Stimulated activated CD8-positive, alpha-beta memory T cell treated with anti-CD3 and anti-CD28 coated beads, Interleukin-2, amount 100 ng/mL, for 48 hours (primary cell): ENCODE results near the gene ZNF575.
"Not testable (repeated sequence)": the region's sequence is repeated elsewhere in the genome, so short reads cannot be mapped to it uniquely, and the experiment has no call there.

Source experiments
- DNase-seq, 2 donors: peaks; one replicate each; pipeline ENCODE4 v3.0.0-alpha.2; 2020; ENCODE audit warnings: low read depth in 2 of 2

Gene ZNF575

DNA sequence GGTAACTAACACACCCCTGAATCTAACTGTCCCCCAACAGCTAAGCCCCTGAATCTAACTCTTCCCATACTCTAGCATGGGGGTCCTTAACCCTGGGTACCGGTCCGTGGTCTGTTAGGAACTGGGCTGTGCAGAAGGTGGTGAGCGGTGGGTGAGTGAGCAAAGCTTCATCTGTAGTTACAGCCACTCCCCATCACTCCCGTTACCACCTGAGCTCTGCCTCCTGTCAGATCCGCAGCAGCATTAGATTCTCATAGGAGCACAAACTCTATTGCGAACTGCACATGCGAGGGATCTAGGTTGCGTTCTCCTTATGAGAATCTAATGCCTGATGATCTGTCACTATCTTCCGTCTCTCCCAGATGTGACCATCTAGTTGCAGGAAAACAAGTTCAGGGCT is 22.3 kb upstream of the ZNF575 start:
- no peak for DNase-seq

DNA sequence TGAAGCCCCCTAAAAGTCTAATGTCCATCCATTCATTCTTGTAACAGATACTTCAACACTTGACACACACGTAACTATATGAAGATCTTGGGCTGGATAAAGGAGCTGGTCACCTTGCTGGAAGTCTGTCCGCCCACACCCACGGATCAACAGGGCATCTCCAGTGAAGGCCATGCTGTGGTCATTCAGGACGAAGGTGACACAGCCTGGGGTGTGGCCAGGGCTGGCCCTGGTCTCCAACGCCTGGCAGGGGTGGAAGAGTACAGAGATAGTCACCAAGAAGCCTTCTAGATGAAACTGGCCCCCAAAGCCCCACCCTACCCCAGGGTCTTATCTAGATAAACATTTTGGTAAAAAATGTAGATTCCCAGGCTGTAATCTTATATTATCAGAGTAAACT is 21.7 kb upstream of the ZNF575 start:
- DNase-seq: no peak

DNA sequence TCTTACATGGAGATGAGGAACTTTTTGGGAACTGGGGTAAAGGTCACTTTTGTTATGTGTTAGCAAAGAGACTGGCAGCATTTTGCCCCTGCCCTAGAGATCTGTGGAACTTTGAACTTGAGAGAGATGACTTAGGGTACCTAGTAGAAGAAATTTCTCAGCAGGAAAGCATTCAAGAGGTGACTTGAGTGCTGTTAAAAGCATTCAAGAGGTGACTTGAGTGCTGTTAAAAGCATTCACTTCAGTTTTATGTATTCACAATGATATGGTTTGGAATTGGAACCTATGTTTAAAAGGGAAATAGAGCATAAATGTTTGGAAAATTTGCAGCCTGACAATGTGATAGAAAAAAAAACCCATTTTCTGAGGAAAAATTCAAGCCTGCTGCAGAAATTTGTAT is 20.6 kb upstream of the ZNF575 start:
- not testable (repeated sequence) for DNase-seq

DNA sequence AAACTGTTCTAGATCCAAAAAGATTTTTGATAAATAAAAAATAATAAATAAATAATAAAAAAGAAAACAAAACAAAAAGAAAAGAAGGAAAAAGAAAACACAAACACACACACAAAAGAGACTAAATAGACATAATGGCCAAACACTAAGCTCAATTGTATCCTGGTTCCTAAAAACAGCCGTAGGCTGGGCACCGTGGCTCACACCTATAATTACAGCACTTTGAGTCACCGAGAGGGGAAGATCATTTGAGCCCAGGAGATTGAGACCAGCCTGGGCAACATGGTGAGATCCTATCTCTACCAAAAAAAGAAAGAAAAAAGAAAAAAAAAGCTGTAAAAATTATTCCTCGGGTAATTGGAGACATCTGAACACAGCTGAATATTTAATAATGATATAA is 14.9 kb upstream of the ZNF575 start:
- DNase-seq: no peak

DNA sequence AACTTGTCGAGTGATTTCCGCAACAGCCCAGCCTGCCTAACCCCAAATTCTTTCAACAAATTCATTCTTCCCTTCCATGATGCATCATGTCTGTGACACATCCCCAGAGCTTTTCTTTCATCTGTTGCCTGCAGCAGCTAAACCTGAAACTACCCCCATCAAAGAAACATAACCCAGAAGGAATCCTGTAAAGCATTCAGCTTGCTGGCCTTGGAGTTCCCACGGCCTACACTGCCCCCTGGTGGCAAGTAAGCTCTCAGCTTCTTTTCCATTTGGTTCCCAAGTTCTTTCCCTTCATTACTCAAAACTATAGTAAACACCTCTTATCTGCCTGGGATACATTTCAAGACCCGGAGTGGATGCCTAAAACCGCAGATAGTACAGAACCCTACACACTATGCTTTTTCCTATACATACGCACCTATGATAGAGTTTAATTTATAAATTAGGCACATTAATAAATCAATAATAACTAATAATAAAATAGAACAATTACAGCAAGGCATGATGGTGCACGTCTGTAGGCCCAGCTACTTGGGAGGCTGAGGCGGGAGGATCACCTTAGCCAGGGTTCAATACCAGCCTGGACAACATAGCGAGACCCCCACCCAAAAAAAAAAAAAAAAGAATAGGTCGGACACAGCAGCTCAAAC is 13.4 kb upstream of the ZNF575 start:
- DNase-seq: peak; percentile 68 to 74

DNA sequence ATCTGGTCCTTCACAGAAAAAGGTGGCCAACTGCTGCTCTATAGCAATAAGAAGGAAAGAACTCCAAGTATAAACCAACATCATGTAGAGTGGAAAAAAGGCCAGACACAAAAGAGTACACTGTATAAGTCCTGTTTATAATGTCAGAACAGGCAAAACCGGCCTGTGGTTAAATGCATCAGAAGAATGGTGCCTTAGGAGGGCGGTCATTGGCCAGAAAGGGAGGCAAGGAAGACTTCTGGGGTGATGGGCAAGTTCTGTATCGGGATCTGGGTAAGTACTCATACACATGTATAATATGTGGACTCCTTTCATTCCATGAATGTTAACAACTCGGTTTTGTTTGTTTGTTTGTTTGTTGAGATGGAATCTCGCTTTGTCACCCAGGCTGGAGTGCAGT is 10.1 kb upstream of the ZNF575 start:
- DNase-seq: no peak

DNA sequence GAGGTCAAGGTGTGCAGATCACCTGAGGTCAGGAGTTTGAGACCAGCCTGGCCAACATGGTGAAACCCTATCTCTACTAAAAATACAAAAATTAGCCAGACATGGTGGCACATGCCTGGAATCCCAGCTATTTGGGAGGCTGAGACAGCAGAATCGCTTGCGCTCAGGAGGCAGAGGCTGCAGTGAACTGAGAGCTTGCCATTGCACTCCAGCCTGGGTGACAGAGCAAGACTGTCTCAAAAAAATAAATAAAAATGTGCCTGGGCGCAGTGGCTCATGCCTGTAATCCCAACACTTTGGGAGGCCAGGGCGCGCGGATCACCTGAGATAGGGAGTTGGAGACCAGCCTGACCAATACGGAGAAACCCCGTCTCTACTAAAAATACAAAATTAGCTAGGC is 9.3 kb upstream of the ZNF575 start:
- DNase-seq: not testable (repeated sequence)

DNA sequence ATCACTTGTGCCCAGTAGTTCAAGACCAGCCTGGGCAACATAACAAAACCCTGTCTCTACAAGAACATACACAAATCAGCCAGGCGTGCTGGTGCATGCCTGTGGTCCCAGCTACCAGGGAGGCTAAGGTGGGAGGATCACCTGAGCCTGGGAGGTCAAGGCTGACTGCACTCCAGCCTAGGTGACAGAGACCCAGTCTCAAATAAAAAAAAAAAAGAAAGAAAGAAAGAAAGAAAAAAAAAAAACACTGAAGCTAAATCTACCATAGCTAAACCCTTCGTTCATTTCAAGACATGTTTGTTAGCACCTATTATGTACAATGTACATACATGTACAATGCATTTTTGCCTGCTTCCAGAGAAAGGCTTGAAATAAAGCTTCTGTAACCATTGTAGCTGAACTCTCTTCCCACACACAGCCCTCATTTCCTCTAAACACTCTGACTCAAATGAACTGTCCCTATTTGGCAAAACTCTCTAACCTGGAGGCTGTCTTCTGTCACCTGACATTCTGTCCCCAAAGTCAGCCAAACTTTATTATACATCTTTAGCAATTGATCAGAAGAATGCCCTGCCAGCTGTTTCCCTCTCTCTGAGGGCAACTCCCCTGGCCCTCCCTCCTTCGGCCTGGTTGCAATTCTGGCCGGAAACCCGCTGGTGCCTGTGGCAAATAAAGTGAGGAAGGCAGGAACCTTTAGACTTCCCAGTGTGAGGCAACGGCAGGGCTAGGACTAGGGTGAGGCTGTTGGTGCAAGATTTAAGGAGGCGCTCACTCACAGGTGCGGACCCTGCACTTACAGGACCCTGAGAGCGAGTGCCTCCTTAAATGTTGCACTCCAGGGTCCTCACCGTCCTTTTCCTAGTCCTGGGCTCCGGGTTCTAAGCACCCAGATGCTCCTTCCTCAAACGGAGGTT is 7.8 kb upstream of the ZNF575 start:
- DNase-seq: no peak

DNA sequence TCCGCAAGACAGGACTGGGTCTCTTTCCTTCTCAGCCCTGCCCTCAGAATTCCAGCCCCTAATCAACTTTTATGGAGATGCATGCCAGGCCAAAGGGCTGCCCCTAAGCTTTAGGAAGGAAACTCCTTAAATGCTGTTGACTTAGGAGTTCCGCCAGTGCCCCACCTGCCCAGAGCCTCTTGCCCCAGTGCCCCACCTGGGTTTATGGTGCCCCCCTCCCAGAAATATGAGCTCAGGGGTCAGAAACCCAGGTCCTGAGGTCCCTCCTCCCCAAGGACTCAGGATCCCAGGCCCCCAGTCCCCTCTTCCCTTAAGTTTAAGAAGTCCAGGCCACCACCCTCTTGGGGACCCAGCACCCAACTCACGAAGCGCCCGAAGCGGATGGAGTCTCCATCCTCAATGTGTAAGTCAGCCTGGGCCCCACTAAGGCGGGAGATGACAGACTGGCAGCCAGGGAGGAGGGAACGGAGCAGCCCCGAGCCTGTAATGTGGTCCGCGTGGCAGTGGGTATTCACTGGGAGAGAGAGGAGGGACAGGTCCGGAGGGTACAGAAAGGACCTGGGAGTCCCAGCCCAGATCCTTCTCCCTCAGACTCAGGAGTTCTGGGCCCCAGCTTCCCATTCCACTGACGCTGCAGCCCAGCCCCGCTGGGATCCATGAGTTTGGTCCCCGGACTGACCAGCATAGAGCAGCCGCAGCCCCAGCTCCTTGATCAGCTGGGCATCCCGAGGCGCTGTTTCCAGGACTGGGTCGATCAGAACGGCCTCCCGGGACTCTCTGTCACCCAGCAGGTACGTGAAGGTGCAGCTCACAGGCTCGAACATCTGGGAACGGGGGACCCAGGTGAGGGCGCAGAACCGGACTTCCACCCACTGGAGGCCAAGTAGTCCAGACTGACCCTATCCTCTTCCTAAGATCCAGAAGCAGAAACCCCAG is 6.9 kb upstream of the ZNF575 start:
- DNase-seq: no peak

DNA sequence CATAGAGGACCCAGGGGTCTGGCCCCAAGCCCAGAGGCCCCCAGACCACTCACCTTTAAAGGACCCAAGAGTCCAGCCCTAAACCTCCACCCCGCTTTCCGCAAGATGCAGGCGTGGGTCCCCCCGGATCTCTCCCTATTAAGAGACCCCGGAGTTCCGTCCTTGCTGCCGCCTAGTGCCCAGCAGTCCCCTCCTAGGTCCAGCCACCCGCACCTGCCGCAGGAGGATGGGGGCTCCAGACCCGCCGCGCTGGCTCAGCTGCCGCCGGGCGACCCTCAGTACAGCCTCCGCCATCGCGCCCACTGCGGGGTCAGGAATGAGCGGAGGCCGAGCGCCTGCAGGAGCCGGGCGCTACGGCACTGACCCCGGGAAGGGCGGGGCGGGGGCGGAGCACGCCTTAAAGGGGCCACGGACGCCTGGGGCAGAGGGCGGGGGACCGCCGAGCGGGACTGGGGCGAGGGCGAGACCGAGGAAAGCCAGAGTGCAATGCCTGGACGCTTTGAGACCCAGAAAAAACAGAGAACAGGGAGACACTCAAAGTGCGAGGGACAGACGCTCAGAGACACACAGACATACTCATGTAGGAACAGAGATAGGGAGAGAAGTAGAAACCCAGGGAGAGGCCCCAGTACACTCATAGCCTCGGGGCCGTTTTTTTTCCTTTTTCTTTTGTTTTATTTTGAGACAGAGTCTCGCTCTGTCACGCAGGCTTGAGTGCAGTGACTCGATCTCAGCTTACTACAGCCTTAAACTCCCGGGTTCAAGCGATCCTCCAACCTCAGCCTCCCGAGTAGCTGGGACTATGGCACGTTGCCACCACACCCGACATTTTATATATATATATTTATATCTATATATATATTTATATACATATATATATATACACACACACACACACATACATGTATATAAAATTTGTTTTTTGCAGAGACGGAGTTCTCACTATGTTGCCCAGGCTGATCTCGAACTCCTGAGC is 5.8 kb upstream of the ZNF575 start, which contains the start of gene ETHE1:
Gene ETHE1 (minus strand): TSS at position 318 of the 976 bp plus-strand sequence. CDS start 24 bp downstream, at position 294.
- DNase-seq: peak; percentile 76 to 78

DNA sequence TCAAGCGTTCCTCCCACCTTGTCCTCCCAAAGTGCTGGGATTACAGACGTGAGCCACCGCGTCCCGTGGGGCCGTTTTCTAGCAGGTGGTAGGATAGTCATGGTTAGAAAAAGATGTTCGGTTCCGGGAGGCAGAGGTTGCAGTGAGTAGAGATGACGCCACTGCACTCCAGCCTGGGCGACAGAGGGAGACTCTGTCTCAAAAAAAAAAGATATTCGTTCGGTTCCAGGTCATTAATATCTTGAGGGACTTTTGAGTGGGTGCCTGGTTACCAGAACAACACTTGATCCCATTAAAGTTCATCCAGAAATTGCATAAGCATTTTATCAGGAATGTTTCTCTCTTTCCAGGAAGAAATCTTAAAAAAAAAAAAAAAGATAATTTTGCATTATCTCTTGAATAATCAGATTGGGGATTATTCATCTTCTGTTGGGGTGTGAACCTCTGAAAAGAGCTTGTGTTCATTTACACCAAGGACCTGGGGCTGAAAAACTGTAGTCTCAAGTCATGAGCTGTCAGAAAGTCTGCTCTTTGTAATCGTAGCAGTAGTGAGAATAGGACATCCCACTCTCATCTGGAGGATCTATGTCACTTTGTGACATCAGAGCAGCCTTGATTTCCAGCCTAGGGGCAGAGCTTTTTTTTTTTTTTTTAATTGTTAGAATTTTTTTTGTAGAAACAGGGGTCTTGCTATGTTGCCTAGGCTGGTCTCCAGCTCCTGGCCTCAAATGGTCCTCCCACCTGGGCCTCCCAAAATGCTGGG is 4.9 kb upstream of the ZNF575 start:
- DNase-seq: no peak

DNA sequence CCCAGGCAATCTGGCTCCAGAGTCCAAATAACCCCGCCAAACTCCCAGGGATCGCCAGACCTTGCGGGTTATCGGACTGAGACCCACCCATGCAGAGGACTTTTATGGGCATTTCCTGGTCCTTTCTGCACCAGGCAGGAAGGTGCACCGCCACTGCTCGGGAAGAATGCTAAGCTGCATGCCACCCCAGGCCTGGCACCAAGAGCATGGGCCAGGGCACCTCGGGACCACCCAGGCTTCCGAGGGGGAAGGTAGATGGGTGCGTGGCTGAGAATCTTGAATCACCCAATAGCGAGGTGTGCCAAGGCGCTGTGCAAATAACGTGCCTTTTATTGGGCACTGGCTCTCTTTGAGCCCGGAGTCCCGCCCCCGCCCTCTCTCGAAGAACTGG is 422 bp upstream of the ZNF575 start:
- peak; percentile 21 to 56 for DNase-seq

DNA sequence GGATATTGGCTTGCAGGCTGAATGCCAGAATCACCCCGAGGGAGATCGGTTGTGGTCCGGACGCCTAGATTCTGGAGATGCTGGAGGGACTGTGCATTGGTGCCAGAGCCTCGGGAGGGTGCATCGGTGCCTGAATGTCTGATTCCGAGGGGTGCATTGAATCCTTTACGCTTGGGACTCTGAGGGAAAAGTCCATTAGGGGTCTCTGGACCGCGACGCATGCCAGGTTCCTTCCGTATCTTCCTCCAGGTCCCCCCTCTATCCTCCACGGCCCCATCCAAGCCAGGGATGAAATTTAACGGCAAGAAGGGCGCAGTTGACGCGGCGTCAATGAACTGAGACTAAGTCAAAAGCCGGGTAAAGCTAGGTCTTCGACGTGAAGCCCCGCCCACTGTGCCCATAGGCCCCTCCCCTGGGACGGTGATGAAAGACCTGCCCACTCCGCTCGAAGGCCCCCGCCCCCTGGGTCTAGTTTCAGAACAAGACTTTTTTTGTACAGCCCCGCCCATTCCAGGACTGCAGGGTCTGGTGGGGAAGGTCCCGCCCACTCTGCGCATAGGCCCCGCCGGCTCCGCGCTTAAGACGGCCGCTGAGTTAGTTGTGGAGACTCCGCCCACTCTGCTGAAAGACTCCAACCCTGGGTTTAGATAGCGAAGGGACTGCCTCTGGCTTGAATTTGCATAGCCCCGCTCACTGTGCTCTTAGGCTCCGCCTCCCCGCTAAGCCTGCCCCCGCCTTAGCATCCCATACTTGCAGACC is 737 bp downstream of the ZNF575 start:
- peak; percentile 90 to 97 for DNase-seq

DNA sequence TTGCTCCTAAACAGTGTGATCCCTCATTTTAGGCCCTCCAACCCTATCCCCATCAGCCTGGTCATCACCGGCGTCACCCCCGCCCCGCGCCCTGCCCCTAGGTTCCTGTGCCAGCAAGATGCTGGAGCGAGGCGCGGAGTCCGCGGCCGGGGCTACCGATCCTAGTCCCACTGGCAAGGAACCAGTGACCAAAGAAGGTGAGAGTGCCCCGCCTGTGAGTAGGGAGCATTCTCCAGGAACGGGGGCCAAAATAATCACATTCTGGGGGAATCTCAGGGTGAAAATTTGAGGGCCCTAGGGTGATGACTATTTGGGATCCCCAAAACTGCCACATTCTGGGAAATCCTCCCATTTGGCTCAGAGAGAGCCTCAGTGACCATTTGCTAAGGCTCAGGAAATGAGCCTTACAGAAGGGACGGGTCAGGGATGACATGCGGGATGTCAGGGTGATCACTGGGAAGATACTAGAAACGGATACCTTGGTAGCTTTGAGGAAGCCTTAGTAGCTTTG is 1.4 kb downstream of the ZNF575 start:
- no peak for DNase-seq

DNA sequence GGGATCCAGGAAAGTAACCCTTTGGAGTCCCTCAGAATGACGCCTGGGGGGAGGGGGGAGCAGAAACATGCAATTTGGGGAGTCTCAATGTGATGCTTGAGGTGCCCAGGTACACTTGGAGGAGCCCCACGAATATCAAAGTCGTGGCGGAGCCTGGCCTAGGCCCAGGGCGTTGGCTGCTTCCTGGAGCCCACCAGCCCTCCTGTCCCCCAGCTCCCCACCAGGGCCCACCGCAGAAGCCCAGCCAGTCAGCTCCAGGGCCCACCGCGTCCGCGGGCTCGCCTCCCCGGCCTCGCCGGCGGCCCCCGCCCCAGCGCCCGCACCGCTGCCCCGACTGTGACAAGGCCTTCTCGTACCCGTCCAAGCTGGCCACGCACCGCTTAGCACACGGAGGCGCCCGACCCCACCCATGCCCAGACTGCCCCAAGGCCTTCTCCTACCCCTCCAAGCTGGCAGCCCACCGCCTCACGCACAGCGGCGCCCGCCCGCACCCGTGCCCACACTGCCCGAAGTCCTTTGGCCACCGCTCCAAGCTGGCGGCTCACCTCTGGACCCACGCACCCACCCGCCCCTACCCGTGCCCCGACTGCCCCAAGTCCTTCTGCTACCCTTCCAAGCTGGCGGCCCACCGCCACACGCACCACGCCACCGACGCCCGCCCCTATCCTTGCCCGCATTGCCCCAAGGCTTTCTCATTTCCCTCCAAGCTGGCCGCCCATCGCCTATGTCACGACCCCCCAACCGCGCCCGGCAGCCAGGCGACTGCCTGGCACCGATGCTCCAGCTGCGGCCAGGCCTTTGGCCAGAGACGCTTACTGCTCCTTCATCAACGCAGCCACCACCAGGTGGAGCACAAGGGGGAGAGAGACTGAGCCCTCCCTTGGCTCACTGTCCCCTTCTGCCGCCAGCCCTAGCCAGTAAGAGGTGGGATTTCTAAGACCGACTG is 2.1 kb downstream of the ZNF575 start:
- peak in 1 of 2 donors; percentile 18 for DNase-seq

DNA sequence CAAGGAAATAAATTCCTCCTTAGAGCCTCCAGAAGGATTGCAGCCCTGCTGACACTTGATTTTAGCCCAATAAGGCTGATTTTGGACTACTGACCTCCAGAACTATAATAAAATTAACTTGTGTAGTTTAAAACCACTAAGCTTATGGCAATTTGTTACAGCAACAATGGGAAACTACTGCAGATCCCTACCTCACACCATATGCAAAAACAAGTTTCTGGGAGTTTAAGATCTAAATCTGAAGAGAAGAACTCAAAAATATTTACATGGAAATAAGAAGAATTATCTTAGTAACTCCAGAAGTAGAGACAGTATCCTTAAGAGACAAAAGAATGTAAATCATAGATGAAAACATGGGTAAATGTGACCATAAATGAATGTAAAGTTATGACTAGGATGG is 5.9 kb downstream of the ZNF575 start:
- no peak for DNase-seq

DNA sequence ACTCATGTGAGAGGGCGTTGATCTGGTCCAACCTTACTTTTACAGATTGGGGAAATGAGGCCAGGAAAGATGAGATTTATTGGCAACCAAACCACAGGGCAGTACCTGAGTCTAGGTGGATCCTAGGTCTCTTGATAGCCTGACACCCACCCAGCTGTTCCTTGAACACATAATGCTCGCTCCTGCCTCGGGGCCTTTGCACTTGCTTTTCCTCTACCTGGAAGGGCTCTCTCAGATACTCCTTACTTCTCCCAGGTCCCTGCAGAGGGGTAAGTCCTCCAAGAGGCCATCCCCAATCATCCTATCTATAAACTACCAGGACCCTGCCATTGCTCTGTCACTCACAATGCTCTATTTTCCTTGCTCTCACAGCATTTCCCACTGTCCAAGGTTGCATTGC is 7.4 kb downstream of the ZNF575 start:
- no peak for DNase-seq
